CD4-positive, alpha-beta T cell treated with Interleukin-4 for 1 hour (primary cell): ENCODE data around the gene UBE2U.
"Not testable (repeated sequence)": the region's sequence is repeated elsewhere in the genome, so short reads cannot be mapped to it uniquely, and the experiment has no call there.

Source experiments
- DNase-seq, 2 donors: peaks; one replicate each; pipeline ENCODE4 v3.0.0-alpha.2; 2020 to 2022

UBE2U gene

DNA sequence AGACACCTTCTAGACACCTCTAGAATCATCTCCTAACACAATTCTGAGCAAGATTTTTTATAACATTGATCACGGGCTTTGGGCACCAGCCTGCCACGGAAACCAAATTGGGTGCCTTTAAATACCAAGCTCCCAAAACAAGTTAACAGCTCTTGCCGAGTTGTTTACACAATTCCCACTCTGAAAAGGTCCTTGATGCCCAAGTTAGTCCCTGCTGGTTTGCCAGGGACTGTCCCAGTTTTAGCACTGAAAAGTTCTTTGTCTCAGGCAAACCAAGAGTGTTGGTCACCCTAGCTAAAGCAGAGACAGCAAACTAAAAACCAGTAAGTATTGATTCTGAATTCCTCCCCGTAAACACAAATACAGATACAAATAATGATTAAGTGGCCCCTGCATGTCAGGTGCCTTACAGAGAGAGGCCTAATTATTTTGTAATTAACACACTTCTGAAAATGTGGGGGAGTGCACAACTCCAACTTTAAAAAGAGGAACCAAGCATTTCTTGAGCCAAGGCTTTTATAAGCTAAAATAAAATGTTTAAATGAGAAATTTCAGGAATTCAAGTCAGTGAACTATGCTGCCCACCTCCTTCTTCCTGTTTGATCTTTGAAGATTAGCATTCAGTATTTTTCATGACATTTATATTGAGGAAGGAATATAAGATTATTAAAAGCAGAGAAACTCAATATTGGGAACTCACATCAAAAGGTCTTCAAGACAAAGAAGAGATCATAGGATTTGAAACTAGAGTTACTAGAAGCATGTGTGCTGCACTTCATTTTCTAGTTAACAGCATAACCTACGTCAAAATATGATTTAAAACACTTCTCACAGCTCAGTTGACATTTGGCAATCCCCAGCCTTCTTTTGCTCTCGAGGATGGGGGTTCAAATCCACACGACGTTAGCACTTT lies 9.0 kb upstream of the UBE2U start:
- no peak for DNase-seq

DNA sequence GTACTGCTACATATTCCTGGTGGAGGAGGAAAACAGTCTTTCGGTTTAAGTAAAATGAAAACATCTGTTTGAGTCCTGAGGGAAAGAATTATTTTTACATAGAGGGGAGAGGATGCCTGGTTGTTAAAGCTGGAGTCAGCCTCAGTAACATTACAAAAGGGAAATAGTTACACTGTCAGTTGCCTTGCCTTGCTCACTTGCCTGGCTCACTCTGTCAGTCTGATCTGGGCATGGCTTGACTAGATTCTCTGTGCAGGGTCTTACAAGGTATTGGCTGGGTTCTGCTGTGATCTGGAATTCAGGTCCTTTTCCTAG lies 8.4 kb upstream of the UBE2U start:
- DNase-seq, result no peak

DNA sequence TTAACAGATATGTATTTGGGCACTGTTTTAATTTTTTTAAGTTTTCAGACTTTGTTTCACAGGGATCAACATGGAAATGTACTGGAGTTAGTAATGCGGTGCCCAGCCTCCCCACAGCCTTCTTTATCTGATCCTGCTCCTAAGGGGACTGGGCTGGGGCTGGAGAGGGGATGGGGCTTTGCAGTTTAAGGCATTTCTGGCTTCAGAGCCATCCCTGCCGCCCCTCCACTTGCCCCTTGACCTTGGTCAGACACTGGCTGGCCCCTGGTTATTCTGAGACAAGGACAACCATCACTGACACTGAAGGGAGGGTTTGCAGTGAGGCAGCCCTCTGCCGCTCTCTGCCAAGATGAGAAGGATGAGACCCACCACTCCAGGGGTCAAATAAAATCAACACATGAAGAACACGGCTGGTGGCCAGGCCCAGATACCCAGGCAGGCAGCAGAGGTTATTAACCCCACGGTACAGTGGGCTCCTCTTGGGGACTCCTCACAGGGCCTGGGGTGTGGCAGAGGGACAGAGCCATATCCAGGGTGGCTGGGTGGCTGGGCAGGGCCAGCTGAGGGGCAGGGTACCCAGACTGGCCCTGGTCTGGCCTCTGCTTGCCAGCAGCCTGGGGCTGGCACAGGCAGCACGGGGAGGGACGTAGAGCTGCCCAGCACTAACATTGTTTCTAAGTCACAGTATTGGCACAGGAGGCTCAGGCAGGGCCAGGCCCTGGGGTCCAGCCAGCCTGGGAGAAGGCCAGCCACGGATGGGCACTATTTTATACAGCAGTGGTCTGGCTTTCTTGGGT lies 7.2 kb upstream of the UBE2U start:
- no peak for DNase-seq

DNA sequence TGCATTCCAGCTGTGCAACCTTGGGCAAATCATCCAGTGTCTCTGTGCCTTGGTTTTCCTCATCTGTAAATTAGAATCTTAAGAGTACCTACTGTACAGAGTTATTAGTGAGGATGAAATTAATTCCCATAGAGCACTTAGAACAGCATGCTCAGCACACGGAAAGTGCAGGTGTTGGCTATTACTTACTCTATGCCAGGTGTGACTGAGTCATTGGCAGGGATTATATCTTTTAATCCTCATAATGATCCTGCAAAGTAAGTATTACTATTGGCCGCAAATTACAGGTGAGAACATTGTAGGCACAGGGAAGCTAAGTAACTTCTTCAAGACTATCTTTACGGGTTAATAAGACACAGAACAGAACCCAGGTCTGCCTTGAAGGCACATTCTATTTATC lies 6.3 kb upstream of the UBE2U start:
- no peak for DNase-seq

DNA sequence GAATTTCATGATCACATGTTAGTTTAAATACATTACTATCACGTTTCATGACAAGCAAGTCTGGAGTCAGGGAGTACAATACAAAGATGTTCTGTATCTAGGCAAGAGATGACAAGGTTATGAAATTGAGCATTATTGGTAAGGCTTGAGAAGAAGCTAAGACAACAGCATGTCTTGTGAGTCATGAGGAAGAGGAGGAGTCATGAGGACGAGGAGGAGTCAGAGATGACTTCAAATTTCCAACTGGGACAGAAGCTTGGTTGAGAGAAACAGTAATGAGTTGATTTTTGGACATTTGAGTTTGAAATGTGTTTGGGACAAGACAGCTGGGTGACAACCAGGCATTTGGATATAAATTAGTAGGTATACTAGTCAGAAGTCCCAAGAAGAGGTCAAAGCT lies 4.3 kb upstream of the UBE2U start:
- no peak for DNase-seq

DNA sequence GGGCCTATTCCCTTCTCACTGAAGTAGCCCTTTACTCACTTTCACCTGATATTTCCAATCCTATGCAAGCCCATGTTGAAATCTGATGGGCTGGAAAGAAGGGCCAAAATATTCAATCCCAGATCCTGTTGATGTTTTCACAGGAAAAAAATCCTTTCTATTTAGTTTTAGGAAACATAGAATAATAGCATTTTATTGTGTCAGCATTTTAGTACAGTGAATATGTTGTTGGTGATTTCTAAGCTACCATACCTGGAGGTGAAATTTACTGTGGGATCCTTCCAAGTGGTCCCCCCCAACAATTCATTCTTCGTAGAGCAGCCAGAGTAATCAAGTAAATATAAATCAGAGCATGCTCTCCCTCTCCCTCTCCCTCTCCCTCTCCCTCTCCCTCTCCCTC lies 3.4 kb upstream of the UBE2U start:
- no peak for DNase-seq

DNA sequence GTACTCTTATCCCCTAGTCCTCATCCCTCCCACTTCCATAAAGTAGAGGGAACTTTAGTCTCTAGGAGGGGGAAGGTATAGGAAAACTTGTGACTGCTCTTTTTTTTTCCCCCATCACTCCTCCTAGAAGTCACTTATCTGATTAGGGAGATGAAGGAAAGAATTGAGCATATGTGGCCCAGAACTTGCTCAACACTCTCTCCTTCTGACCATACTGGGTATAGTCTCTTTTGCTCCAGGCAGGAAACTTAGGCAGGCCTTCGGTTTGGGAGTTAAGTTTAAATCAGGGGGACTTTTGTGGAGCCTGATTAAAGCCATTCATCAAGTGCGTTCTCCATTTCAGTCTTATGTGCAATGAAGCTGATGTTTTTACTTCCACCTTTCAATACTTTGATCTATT lies 5.8 kb downstream of the UBE2U start:
- no peak for DNase-seq

DNA sequence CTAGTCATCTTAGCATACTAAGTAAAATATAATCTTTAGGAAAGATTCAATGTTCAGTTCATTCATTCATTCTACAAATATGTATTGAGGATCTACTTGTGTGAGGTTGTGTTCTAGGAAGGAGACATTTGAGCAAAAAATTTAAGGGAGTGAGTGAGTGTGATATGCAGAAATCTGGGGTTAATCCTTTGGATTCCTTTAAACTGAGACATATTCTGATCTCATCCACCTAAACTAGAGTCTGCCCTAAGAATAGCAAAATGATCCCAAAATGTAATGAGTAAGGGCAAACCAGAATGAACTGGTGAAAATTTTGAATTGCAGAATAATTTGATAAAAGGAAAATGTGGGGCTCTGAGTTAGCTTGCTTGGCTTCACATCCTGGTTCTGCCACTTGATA lies 8.6 kb downstream of the UBE2U start:
- no peak for DNase-seq

DNA sequence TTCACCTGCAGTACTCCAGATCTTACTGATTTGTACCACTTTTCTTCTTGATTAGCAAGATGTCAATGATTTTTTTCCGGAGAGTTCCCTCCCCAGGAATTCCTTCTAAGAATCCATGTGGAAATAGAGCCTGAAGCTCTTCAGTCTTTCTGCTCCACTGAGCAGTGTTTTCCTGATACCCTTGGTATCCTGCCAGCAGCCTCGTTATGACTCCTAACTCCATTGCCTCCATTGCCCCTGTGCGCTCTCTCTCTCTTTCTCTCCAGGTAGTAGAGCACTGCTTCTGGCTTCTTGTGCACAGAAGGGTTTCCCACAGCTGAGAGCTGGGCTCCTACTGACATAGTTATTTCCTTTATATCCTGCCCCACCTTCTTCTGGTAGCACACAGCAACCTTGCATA lies 12.2 kb downstream of the UBE2U start:
- no peak for DNase-seq

DNA sequence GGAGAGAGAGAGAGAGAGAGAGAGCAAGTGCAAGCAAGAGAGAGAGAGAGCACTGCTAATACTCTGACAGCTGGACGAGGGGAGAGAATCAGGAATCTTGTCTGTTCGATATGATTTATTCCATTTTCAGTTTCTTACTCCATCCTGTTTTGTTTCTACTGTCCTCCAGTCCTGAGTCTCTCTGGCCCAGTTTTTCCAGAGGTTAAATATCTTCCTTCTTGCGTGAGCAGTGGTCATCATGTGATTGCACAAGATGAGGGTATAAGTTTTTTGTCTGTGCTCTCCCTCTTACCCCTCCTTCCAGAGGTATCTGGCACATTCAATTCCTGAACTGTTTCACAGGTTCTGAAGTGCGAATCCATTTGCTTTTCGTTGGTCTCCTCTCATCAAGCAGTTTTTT lies 16.8 kb downstream of the UBE2U start:
- DNase-seq, result no peak

DNA sequence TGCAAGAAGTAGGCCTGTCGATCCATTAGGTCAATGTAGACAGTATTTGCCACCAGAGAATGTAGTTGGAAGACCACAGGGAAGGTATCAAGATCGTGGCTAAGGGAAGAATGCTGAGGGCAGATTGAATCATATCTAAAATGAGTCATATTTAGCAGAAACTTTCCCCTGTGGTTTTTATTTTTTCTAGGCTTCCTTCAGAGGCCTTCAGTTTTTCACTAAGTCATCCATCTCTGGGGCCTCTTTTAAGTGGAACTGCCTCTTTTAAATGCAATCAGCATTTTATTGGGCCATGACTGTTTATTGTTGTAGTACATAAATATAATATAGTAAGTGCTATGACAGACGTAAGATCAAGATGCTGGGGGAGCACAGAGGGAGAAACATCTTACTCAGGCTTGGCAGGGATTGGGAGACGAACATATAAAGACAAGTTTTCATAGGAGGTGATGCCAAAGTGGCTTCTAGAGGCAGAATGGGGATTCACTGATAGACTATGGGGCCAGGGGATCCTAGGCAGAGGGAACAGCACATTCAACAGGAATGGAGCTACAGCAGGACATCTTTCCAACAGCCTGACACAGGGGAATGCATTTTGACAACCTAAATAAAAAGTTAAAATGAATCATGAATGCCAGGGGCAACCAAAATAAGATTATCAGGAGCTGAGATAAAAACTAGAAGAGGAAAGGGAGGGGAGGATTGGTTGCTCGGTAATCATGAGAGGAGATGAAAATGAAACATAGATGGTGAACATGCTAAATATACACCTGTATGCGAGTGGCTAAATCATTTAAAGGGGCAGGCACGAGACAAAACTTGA lies 20.1 kb downstream of the UBE2U start:
- no peak for DNase-seq

DNA sequence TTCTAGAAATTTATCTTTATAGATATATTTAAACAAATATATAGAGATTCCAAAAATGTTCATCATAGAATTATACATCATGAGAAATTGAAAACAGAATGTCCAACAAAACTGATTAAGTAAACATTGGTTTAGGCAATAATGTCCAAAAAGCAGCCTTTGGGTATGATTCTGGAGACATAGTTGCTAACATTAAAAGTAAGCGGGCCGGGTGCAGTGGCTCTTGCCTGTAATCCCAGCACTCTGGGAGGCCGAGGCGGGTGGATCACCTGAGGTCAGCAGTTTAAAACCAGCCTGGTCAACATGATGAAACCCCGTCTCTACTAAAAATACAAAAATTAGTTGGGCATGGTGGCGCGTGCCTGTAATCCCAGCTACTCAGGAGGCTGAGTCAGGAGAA lies 20.8 kb downstream of the UBE2U start:
- DNase-seq, result not testable (repeated sequence)

DNA sequence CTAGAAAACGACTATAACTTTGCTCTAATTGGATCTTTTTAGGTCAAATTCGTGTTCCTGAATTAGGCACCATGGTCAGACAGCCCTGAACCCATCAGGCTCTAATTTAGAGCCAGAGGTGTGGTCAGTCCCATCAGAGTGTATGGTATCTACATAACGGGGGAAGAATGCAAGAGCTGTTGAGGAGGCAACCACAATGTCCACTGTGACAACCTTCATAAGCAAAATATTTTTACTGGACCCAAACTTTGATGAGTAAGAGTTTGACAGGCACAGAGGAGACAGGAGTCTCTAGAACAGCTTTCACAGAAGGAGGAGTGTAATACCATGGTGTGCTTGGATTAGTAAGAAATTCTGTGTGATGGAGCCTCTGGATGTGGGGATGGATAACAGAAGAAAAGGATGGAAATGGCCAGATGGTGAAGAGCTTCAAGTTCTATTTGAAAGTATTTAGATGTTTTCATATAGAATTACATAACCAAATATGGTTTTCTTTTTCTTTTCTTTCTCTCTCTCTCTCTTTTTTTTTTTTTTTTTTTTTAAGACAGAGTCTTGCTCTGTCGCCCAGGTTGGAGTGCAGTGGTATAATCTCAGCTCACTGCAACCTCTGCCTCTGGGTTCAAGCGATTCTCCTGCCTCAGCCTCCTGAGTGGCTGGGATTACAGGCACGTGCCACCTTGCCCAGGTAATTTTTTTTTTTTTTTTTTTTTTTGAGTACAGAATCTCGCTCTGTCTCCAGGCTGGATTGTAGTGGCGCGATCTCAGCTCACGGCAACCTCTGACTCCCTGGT lies 24.9 kb downstream of the UBE2U start:
- DNase-seq, result no peak

DNA sequence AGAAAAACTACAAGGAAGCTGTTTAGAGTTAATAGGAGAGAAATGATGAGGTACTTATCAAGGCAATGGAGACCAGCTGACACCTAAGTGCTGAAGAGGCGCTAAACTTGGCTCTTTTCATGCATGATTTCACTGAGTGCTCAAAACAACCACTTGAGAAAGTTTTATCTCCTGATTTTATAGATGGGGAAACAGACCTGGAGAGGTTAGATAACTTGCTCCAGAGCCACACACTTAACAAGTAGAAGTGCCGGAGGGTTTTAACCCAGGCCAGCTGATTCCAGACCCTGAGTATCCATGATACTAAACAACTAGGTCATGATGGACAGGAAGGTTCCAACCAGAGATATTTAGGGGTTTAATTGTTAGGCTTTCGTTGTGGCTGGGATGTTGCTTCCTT lies 25.9 kb downstream of the UBE2U start:
- no peak for DNase-seq

DNA sequence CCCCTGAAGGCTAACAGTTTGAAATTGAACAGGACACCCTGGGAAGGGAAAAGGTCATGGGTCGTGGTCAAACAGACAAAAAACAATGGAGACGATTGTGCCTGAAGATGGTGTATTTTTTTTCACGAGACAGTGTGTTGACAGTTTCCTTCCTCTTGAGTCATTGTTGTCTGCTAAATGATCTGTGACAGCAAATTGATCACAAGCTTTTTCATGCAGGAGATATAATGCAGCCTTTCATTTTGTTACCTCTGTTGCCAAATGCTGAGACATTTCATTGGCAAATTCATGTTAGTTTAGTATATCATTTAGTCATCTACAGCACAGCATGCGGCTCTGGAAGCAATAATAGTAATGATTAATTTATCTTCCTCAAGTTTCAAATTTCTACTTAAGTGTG lies 27.7 kb downstream of the UBE2U start:
- no peak for DNase-seq

DNA sequence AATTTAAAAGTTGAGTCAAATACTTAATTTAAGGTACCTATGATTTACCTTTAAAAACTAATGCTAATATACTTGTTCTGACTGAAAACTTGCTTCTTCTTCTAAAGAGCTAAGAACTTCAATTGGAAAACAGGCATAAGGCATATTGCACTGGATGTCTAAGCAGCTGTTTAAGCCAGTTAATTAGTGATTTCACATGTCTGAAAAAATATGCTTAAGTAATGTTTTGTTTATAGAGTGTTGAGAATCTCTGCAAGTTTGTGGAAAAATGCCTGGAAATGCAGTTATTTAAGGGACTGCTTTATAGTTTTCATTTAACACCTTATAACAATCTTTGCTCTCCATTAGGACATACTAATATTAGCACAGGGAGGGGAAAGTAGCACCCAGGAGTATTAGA lies 28.2 kb downstream of the UBE2U start:
- no peak for DNase-seq

DNA sequence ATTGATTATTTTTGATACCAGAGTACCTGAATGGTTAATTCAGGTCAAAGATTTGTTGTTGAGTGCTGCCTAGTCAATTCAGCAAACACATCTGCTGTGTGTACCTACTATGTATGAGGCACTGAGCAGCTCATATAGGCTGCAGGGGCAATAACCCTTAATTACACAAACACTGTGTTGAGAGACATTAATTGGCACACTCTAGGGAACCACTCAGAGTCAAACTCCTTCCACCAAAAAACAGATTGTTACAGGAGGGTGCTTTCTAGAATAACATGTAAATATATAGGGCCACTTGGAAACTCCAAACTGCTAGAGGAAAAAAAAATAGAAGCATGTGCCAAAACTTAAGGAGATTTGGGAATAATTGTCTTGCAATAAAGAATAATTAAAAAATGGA lies 31.3 kb downstream of the UBE2U start:
- DNase-seq, result no peak

DNA sequence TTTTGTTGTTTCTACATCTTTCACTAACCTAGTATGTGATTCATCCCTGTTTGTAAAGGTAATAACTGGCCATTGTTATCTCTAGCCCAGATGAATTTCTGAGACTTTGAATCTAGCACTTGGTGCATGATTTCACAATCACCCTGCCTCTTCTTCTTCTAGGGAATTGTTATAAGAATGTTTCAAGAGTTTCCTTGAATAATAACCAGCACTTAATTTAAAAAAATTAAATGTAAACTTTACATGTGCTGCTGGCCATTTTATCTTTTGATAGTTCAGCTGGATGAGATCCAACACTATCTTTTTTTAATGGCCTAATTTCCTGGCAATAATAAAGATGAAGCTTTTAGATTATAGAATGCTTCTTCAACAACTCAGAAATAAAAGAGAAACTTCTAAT lies 31.8 kb downstream of the UBE2U start:
- no peak for DNase-seq

DNA sequence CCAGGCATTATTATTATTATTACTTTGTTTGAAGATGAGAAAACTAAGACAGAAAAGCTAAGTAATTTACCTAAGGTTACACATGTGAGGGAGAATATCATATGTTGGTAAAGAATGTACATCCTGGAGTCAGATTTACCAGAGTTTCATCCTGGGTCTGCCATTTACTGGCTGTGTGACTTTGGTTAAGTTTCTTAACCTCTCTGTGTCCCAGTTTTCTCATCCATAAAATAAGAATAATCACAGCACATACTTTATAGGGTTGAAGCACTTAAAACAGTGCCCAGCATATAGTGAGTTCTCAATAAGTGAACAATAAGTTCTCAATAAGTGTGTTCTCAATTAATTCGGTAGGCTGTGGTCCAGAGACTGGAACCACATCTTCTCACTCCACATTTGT lies 32.5 kb downstream of the UBE2U start:
- DNase-seq, result no peak

DNA sequence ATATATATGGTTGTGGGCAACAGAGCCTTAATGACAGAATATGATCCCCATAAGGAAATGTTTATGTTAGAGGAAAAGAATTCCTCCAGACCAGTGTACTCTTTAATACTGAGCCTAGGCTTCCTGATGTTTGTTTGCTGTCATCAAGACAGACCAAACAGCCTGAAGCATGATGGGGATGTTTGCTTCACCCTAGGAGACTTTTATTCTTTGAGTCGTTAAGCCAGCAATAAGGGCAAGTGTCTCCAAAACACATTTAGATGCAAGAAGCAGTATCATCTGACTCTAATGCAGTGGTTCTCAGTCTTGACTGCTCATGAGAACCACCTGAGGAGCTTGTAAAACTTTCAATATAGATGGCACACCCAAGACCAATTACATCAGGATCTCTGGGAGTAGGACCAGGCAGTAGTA lies 33.1 kb downstream of the UBE2U start:
- no peak for DNase-seq

DNA sequence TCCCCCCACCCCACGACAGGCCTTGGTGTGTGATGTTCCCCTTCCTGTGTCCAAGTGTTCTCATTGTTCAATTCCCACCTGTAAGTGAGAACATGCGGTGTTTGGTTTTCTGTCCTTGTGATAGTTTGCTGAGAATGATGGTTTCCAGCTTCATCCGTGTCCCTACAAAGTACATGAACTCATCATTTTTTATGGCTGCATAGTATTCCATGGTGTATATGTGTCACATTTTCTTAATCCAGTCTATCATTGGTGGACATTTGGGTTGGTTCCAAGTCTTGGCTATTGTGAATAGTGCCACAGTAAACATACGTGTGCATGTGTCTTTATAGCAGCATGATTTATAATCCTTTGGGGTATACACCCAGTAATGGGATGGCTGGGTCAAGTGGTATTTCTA lies 36.1 kb downstream of the UBE2U start:
- DNase-seq, result not testable (repeated sequence)

DNA sequence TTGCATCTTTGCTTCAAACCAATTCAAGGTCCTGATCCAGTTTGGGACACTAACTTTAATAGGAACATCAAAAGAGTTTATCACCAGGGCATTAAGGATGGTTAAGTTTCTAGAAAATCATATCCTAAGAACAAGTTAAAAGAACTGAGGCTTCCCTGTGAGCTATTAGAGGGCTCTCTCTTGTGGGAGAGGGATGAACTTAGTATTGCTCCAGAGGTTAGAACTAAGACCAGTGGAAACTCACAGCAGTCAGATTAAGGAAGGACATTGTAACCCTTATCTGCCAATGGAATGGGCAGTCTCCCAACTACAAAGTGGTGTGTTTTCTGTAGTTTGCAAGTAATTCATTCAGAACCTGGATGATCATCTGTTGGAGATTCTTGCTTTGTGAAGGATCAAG lies 36.8 kb downstream of the UBE2U start:
- DNase-seq, result no peak

DNA sequence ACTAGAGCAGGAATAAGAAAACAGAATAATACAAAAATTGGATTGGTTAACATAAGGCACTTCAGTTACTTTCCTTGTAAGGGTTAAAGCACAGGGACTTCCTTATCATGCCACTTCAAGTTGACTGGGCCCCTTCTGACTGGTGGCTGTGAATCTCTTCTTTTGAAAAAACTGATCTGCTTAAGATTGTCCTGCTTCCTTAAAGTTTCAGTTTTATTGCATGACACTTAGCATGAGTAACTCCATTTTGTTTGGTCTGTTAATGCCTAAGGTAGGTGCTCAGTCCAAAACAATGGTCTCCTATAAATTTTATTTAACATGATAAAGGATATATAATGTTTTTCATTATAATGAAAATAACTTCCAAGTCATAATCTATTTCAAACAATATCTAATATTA lies 37.6 kb downstream of the UBE2U start:
- DNase-seq, result no peak
